ENCODE measurements around the gene ART1. TPM values are rescaled to one million over a fixed set of nuclear protein-coding genes. Genes with fewer than 3 reads are reported as not detected.
"Not testable (repeated sequence)": the region's sequence is repeated elsewhere in the genome, so short reads cannot be mapped to it uniquely, and the experiment has no call there.

Gene ART1
- total RNA-seq, 1 donor from 2014 or later = 0.16 TPM

- no peak for DNase-seq
Measured at GRCh38 chr11:3632070-3632660, 12.8 kb upstream of the ART1 start.

GRCh38 chr11:3635641-3636375 lies 9.1 kb upstream of the ART1 start:
- DNase-seq = no peak

- no peak for DNase-seq
Measured at GRCh38 chr11:3637201-3637600, 7.7 kb upstream of the ART1 start.

- DNase-seq = no peak
Measured at GRCh38 chr11:3638513-3638912, 6.4 kb upstream of the ART1 start.

- DNase-seq = no peak
Measured at GRCh38 chr11:3639841-3640240, 5.1 kb upstream of the ART1 start.

GRCh38 chr11:3641191-3641590 lies 3.7 kb upstream of the ART1 start:
- no peak for DNase-seq

- DNase-seq = no peak
Measured at GRCh38 chr11:3641701-3642070, 3.2 kb upstream of the ART1 start, which contains the start of gene ART5. TSS of gene ART5 (minus strand) at chr11:3641992. CDS start at chr11:3641862, 130 bp downstream.

GRCh38 chr11:3642071-3642951 lies 2.6 kb upstream of the ART1 start:
- DNase-seq = no peak

GRCh38 chr11:3643102-3643546 lies 1.8 kb upstream of the ART1 start:
- DNase-seq = not testable (repeated sequence)

GRCh38 chr11:3645552-3645951 lies 624 bp downstream of the ART1 start:
- DNase-seq = no peak

GRCh38 chr11:3648843-3649242 lies 3.9 kb downstream of the ART1 start:
- DNase-seq = not testable (repeated sequence)

GRCh38 chr11:3649374-3649773 lies 4.4 kb downstream of the ART1 start:
- not testable (repeated sequence) for DNase-seq

- DNase-seq = not testable (repeated sequence)
Measured at GRCh38 chr11:3652514-3652913, 7.6 kb downstream of the ART1 start.

- DNase-seq = no peak
Measured at GRCh38 chr11:3655547-3655946, 10.6 kb downstream of the ART1 start.

GRCh38 chr11:3657331-3657730 lies 12.4 kb downstream of the ART1 start:
- DNase-seq = not testable (repeated sequence)

- no peak for DNase-seq
Measured at GRCh38 chr11:3658252-3658651, 13.3 kb downstream of the ART1 start.

- DNase-seq = no peak
Measured at GRCh38 chr11:3659595-3660515, 14.9 kb downstream of the ART1 start.

- no peak for DNase-seq
Measured at GRCh38 chr11:3660960-3661359, 16.0 kb downstream of the ART1 start.

- DNase-seq = no peak
Measured at GRCh38 chr11:3662856-3663255, 17.9 kb downstream of the ART1 start.

- no peak for DNase-seq
Measured at GRCh38 chr11:3664032-3664630, 19.2 kb downstream of the ART1 start.

- no peak for DNase-seq
Measured at GRCh38 chr11:3665336-3666022, 20.6 kb downstream of the ART1 start.

Data from occipital lobe (tissue), 2 donors.